ENCODE results near the gene PSEN2. TPM values are rescaled to one million over a fixed set of nuclear protein-coding genes. Genes with fewer than 3 reads are reported as not detected.
"Not testable (repeated sequence)": the region's sequence is repeated elsewhere in the genome, so short reads cannot be mapped to it uniquely, and the experiment has no call there.

The PSEN2 gene
- total and polyA plus RNA-seq, 7 experiments from 2014 or later: 0.17 to 10.3 (median 1.8) TPM

DNA sequence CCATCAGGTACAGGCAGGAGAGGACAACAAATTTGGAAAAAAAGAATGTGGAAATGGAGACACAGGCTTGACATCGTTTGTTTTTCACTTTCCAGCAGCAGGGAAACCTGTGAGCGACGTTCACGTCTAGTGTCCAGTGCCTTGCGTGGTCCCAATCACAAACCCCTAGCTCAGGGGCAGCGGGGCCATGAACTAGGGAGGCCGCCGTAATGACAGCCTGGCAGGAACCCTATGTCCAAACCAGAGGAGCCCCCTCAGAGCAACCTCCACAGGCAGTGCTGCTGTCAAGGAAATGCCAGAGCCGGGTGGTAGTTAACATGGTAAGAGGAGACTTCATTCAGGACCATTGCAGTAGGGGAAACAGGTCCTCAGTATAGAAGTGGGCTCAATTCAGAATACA, 37.8 kb upstream of the PSEN2 start:
- CTCF ChIA-PET: no interaction called here
- no peak for ATAC-seq
- Mint-ChIP-seq H3K36me3 (peaks cover 0 to 7% (median 0%) of the 10 kb centered on the region in 5 donors), H3K4me1 (peaks cover under 1 to 13% (median 7%) of the 10 kb centered on the region in 7 donors), H3K9me3 (peaks cover 0 to 16% (median 2%) of the 10 kb centered on the region in 11 donors), H3K4me3 (no peak overlapping the region), H3K27me3 (peaks cover 0 to 7% (median 0%) of the 10 kb centered on the region in 5 donors), H3K27ac (peak overlapping the region in 1 of 9 donors; percentile 8)
- Histone ChIP-seq H3K4me3 (ENCODE audit: low read length) (no peak overlapping the region), H3K36me3 (ENCODE audit: control insufficient read depth in 2 of 3, insufficient read depth in 3 of 3, low read length in 3 of 3) (no peaks in the 10 kb centered on the region), H3K27ac (ENCODE audit: low read depth, low read length) (no peak overlapping the region), H3K4me1 (ENCODE audit: control insufficient read depth in 2 of 2, insufficient read depth in 2 of 2, low read length in 2 of 2) (peaks cover 7% of the 10 kb centered on the region in 2 donors), H3K27me3 (ENCODE audit: control insufficient read depth in 2 of 2, insufficient read depth in 2 of 2, low read length in 2 of 2) (no peaks in the 10 kb centered on the region), H3K9me3 (ENCODE audit: control insufficient read depth in 2 of 3, low read length in 3 of 3) (no peaks in the 10 kb centered on the region)
- POLR2A ChIA-PET: interaction anchor here (0.7 kb wide), 1 partner anchor 29 kb away, joined by 3 read pairs; no protein-coding TSS in a partner anchor
- no peak for DNase-seq
- intact Hi-C loops (cut with micrococcal nuclease): no loop called here

DNA sequence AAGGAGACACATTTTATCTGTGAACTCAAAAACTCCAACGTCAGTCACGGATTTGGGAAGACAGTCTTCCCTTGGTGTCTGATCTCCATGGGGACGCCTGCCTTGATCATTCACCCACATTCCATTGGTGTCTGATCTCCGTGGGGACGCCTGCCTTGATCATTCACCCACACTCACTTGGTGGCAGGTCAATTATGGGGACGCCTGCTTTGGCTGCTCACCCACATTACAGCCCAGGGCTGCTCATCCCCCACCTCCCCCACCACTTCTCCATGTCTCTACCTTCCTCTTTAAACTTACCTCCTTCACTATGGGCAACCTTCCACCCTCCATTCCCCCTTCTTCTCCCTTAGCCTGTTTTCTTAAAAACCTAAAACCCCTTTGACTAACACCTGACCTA, 36.2 kb upstream of the PSEN2 start:
- H3K27ac ChIP-seq (ENCODE audit: low read depth, low read length); H3K4me3 ChIP-seq (ENCODE audit: low read length); H3K36me3 ChIP-seq (ENCODE audit: control insufficient read depth in 2 of 3, insufficient read depth in 3 of 3, low read length in 3 of 3); DNase-seq; CTCF ChIA-PET; ATAC-seq; H3K4me1 ChIP-seq (ENCODE audit: control insufficient read depth in 2 of 2, insufficient read depth in 2 of 2, low read length in 2 of 2); H3K4me3 Mint-ChIP-seq; intact Hi-C loops (cut with micrococcal nuclease); H3K4me1 Mint-ChIP-seq; H3K27ac Mint-ChIP-seq; H3K27me3 Mint-ChIP-seq; H3K9me3 ChIP-seq (ENCODE audit: control insufficient read depth in 2 of 3, low read length in 3 of 3); H3K36me3 Mint-ChIP-seq; POLR2A ChIA-PET; H3K27me3 ChIP-seq (ENCODE audit: control insufficient read depth in 2 of 2, insufficient read depth in 2 of 2, low read length in 2 of 2): not testable (repeated sequence)
- H3K9me3 Mint-ChIP-seq: peaks cover 0 to 16% (median 2%) of the 10 kb centered on the region in 11 donors

DNA sequence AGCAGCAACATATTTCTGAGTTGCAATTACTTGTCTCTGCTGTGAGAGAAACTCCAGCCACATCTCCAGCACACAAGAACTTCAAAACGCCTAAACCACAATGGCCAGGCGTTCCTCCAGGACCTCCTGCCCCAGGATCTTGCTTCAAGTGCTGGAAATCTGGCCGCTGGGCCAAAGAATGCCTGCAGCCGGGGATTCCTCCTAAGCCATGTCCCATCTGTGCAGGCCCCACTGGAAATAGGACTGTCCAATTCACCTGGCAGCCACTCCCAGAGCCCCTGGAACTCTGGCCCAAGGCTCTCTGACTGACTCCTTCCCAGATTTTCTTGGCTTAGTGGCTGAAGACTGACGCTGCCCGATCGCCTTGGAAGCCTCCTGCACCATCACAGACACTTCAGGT, 35.0 kb upstream of the PSEN2 start:
- peaks cover 0 to 16% (median 2%) of the 10 kb centered on the region in 11 donors for H3K9me3 Mint-ChIP-seq
- DNase-seq; H3K27me3 ChIP-seq (ENCODE audit: control insufficient read depth in 2 of 2, insufficient read depth in 2 of 2, low read length in 2 of 2); H3K27ac ChIP-seq (ENCODE audit: low read depth, low read length); H3K27ac Mint-ChIP-seq; intact Hi-C loops (cut with micrococcal nuclease); CTCF ChIA-PET; H3K4me3 ChIP-seq (ENCODE audit: low read length); H3K4me1 ChIP-seq (ENCODE audit: control insufficient read depth in 2 of 2, insufficient read depth in 2 of 2, low read length in 2 of 2); H3K9me3 ChIP-seq (ENCODE audit: control insufficient read depth in 2 of 3, low read length in 3 of 3); ATAC-seq; H3K27me3 Mint-ChIP-seq; H3K36me3 Mint-ChIP-seq; POLR2A ChIA-PET; H3K4me1 Mint-ChIP-seq; H3K36me3 ChIP-seq (ENCODE audit: control insufficient read depth in 2 of 3, insufficient read depth in 3 of 3, low read length in 3 of 3); H3K4me3 Mint-ChIP-seq: not testable (repeated sequence)

GRCh38 chr1:226837966-226838365, 32.5 kb upstream of the PSEN2 start:
- H3K4me1 ChIP-seq (ENCODE audit: control insufficient read depth in 2 of 2, insufficient read depth in 2 of 2, low read length in 2 of 2); DNase-seq; CTCF ChIA-PET; H3K27me3 ChIP-seq (ENCODE audit: control insufficient read depth in 2 of 2, insufficient read depth in 2 of 2, low read length in 2 of 2); H3K27ac ChIP-seq (ENCODE audit: low read depth, low read length); H3K4me3 ChIP-seq (ENCODE audit: low read length); H3K4me1 Mint-ChIP-seq; H3K27me3 Mint-ChIP-seq; H3K36me3 ChIP-seq (ENCODE audit: control insufficient read depth in 2 of 3, insufficient read depth in 3 of 3, low read length in 3 of 3); intact Hi-C loops (cut with micrococcal nuclease); POLR2A ChIA-PET; H3K9me3 ChIP-seq (ENCODE audit: control insufficient read depth in 2 of 3, low read length in 3 of 3); ATAC-seq; H3K27ac Mint-ChIP-seq; H3K36me3 Mint-ChIP-seq; H3K4me3 Mint-ChIP-seq: not testable (repeated sequence)
- H3K9me3 Mint-ChIP-seq: peaks cover 0 to 16% (median 2%) of the 10 kb centered on the region in 11 donors

DNA sequence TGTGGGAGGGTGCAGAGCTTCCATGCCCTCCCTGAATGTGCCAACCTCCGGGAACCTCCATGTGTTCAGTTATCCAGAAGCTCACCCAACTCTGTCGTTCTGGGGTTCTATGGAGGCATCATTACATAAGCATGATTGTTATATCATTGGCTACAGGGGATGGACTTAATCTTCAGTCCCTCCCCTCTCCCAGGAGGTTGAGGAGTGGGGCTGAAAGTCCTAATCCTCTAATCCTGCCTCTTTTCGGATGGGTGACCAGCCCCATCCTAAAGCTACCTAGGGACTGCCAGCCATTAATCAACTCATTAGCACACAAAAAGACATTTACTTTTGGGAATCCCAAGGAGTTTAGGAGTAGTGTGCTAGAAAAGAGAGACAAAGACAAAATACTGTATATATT, 32.0 kb upstream of the PSEN2 start:
- Mint-ChIP-seq H3K9me3 (peaks cover 0 to 16% (median 2%) of the 10 kb centered on the region in 11 donors), H3K4me1 (no peaks in the 10 kb centered on the region), H3K27ac (peak overlapping the region in 1 of 9 donors; percentile 25), H3K36me3 (peaks cover 0 to 7% (median 0%) of the 10 kb centered on the region in 5 donors), H3K4me3 (no peak overlapping the region), H3K27me3 (peaks cover 0 to 2% (median 0%) of the 10 kb centered on the region in 5 donors)
- Histone ChIP-seq H3K4me3 (ENCODE audit: low read length) (no peak overlapping the region), H3K9me3 (ENCODE audit: control insufficient read depth in 2 of 3, low read length in 3 of 3) (no peaks in the 10 kb centered on the region), H3K27ac (ENCODE audit: low read depth, low read length) (no peak overlapping the region), H3K36me3 (ENCODE audit: control insufficient read depth in 2 of 3, insufficient read depth in 3 of 3, low read length in 3 of 3) (no peaks in the 10 kb centered on the region), H3K27me3 (ENCODE audit: control insufficient read depth in 2 of 2, insufficient read depth in 2 of 2, low read length in 2 of 2) (no peaks in the 10 kb centered on the region), H3K4me1 (ENCODE audit: control insufficient read depth in 2 of 2, insufficient read depth in 2 of 2, low read length in 2 of 2) (no peaks in the 10 kb centered on the region)
- ChIA-PET CTCF (interaction anchor here (1.2 kb wide), 1 partner anchor 10 kb away, joined by 4 read pairs; no protein-coding TSS in a partner anchor), POLR2A (interaction anchor here (0.6 kb wide), 1 partner anchor 102 kb away, joined by 3 read pairs; the partner anchor contains the start of gene COQ8A)
- intact Hi-C loops (cut with micrococcal nuclease): no loop called here
- DNase-seq (no peak), ATAC-seq (no peak)

GRCh38 chr1:226845624-226846023, 24.8 kb upstream of the PSEN2 start:
- ChIA-PET CTCF (no interaction called here), POLR2A (interaction anchor here (0.6 kb wide), 1 partner anchor 302 kb away, joined by 6 read pairs; no protein-coding TSS in a partner anchor)

GRCh38 chr1:226846786-226847185, 23.6 kb upstream of the PSEN2 start:
- ChIA-PET CTCF (interaction anchor here (0.6 to 0.9 kb wide), 2 partner anchors 17 to 24 kb away, joined by 3 read pairs; no protein-coding TSS in a partner anchor), POLR2A (interaction anchor here (0.6 kb wide), 1 partner anchor 205 kb away, joined by 5 read pairs; no protein-coding TSS in a partner anchor)
- Histone ChIP-seq H3K9me3 (ENCODE audit: control insufficient read depth in 2 of 3, low read length in 3 of 3) (no peaks in the 10 kb centered on the region), H3K27me3 (ENCODE audit: control insufficient read depth in 2 of 2, insufficient read depth in 2 of 2, low read length in 2 of 2) (no peaks in the 10 kb centered on the region), H3K27ac (ENCODE audit: low read depth, low read length) (no peak overlapping the region), H3K36me3 (ENCODE audit: control insufficient read depth in 2 of 3, insufficient read depth in 3 of 3, low read length in 3 of 3) (no peaks in the 10 kb centered on the region), H3K4me1 (ENCODE audit: control insufficient read depth in 2 of 2, insufficient read depth in 2 of 2, low read length in 2 of 2) (no peaks in the 10 kb centered on the region), H3K4me3 (ENCODE audit: low read length) (no peak overlapping the region)
- Mint-ChIP-seq H3K9me3 (peaks cover 0 to 2% (median 0%) of the 10 kb centered on the region in 11 donors), H3K27me3 (peaks cover 0 to 6% (median 0%) of the 10 kb centered on the region in 5 donors), H3K4me1 (peaks cover 0 to 24% (median 11%) of the 10 kb centered on the region in 7 donors), H3K4me3 (no peak overlapping the region), H3K36me3 (no peaks in the 10 kb centered on the region), H3K27ac (no peak overlapping the region)
- intact Hi-C loops (cut with micrococcal nuclease): no loop called here
- DNase-seq (no peak), ATAC-seq (no peak)

More at GRCh38 chr1:226845624-226846023, 24.8 kb upstream of the PSEN2 start:
- no peak for ATAC-seq
- H3K4me3 ChIP-seq (ENCODE audit: low read length): no peak overlapping the region
- DNase-seq: no peak
- no peak overlapping the region for H3K4me3 Mint-ChIP-seq
- no peak overlapping the region for H3K27ac ChIP-seq (ENCODE audit: low read depth, low read length)
- intact Hi-C loops (cut with micrococcal nuclease): no loop called here
- H3K9me3 Mint-ChIP-seq: peaks cover 0 to 2% (median 0%) of the 10 kb centered on the region in 11 donors
- H3K36me3 ChIP-seq (ENCODE audit: control insufficient read depth in 2 of 3, insufficient read depth in 3 of 3, low read length in 3 of 3): no peaks in the 10 kb centered on the region
- peaks cover 0 to 6% (median 0%) of the 10 kb centered on the region in 5 donors for H3K27me3 Mint-ChIP-seq
- H3K27ac Mint-ChIP-seq: peak overlapping the region in 1 of 9 donors; percentile 81
- H3K36me3 Mint-ChIP-seq: no peaks in the 10 kb centered on the region
- peaks cover 0 to 24% (median 11%) of the 10 kb centered on the region in 7 donors for H3K4me1 Mint-ChIP-seq
- H3K9me3 ChIP-seq (ENCODE audit: control insufficient read depth in 2 of 3, low read length in 3 of 3): no peaks in the 10 kb centered on the region
- no peaks in the 10 kb centered on the region for H3K27me3 ChIP-seq (ENCODE audit: control insufficient read depth in 2 of 2, insufficient read depth in 2 of 2, low read length in 2 of 2)
- no peaks in the 10 kb centered on the region for H3K4me1 ChIP-seq (ENCODE audit: control insufficient read depth in 2 of 2, insufficient read depth in 2 of 2, low read length in 2 of 2)
